Measurements from ENCODE around the gene FAM83F. TPM values are rescaled to one million over a fixed set of nuclear protein-coding genes. Genes with fewer than 3 reads are reported as not detected.

FAM83F gene
- total RNA-seq, 1 donor from 2014 or later: 0.23 TPM

- Mint-ChIP-seq H3K27ac (no peak overlapping the region), H3K4me1 (peaks cover 5% of the 10 kb centered on the region), H3K27me3 (no peaks in the 10 kb centered on the region), H3K9me3 (no peaks in the 10 kb centered on the region), H3K4me3 (no peak overlapping the region), H3K36me3 (ENCODE audit: low read depth) (no peaks in the 10 kb centered on the region)
- no peak for DNase-seq
- intact Hi-C loops (cut with micrococcal nuclease): no loop called here
Measured at GRCh38 chr22:40070701-40071100, 75.9 kb downstream of the FAM83F start.

GRCh38 chr22:40071720-40072119 lies 77.0 kb downstream of the FAM83F start:
- Mint-ChIP-seq H3K27ac (no peak overlapping the region), H3K4me1 (peaks cover 9% of the 10 kb centered on the region), H3K4me3 (no peak overlapping the region), H3K27me3 (no peaks in the 10 kb centered on the region), H3K36me3 (ENCODE audit: low read depth) (no peaks in the 10 kb centered on the region), H3K9me3 (no peaks in the 10 kb centered on the region)
- no peak for DNase-seq
- intact Hi-C loops (cut with micrococcal nuclease): no loop called here

GRCh38 chr22:40076702-40077645 lies 82.2 kb downstream of the FAM83F start:
- intact Hi-C loops (cut with micrococcal nuclease): no loop called here
- no peaks in the 10 kb centered on the region for H3K9me3 Mint-ChIP-seq
- peaks cover 11% of the 10 kb centered on the region for H3K4me1 Mint-ChIP-seq
- DNase-seq: no peak
- no peaks in the 10 kb centered on the region for H3K36me3 Mint-ChIP-seq (ENCODE audit: low read depth)
- no peaks in the 10 kb centered on the region for H3K27me3 Mint-ChIP-seq
- H3K27ac Mint-ChIP-seq: no peak overlapping the region
- no peak overlapping the region for H3K4me3 Mint-ChIP-seq

GRCh38 chr22:40077646-40078016 lies 82.9 kb downstream of the FAM83F start:
- Mint-ChIP-seq H3K4me1 (peaks cover 11% of the 10 kb centered on the region), H3K27ac (no peak overlapping the region), H3K27me3 (no peaks in the 10 kb centered on the region), H3K4me3 (no peak overlapping the region), H3K36me3 (ENCODE audit: low read depth) (no peaks in the 10 kb centered on the region), H3K9me3 (no peaks in the 10 kb centered on the region)
- no peak for DNase-seq
- intact Hi-C loops (cut with micrococcal nuclease): no loop called here

GRCh38 chr22:40081662-40082061 lies 86.9 kb downstream of the FAM83F start:
- no peak for DNase-seq
- Mint-ChIP-seq H3K4me1 (peaks cover 7% of the 10 kb centered on the region), H3K4me3 (no peak overlapping the region), H3K27ac (no peak overlapping the region), H3K9me3 (no peaks in the 10 kb centered on the region), H3K27me3 (no peaks in the 10 kb centered on the region), H3K36me3 (ENCODE audit: low read depth) (no peaks in the 10 kb centered on the region)
- intact Hi-C loops (cut with micrococcal nuclease): no loop called here

GRCh38 chr22:40082184-40082583 lies 87.4 kb downstream of the FAM83F start:
- H3K27ac Mint-ChIP-seq: no peak overlapping the region
- H3K36me3 Mint-ChIP-seq (ENCODE audit: low read depth): no peaks in the 10 kb centered on the region
- peaks cover 3% of the 10 kb centered on the region for H3K4me1 Mint-ChIP-seq
- H3K4me3 Mint-ChIP-seq: no peak overlapping the region
- no peaks in the 10 kb centered on the region for H3K27me3 Mint-ChIP-seq
- H3K9me3 Mint-ChIP-seq: no peaks in the 10 kb centered on the region
- no peak for DNase-seq
- intact Hi-C loops (cut with micrococcal nuclease): no loop called here

GRCh38 chr22:40083794-40084193 lies 89.0 kb downstream of the FAM83F start:
- peaks cover 5% of the 10 kb centered on the region for H3K4me1 Mint-ChIP-seq
- intact Hi-C loops (cut with micrococcal nuclease): no loop called here
- H3K27ac Mint-ChIP-seq: no peak overlapping the region
- H3K4me3 Mint-ChIP-seq: no peak overlapping the region
- H3K27me3 Mint-ChIP-seq: no peaks in the 10 kb centered on the region
- no peaks in the 10 kb centered on the region for H3K9me3 Mint-ChIP-seq
- no peak for DNase-seq
- H3K36me3 Mint-ChIP-seq (ENCODE audit: low read depth): no peaks in the 10 kb centered on the region

- no peak overlapping the region for H3K27ac Mint-ChIP-seq
- no peaks in the 10 kb centered on the region for H3K9me3 Mint-ChIP-seq
- no peaks in the 10 kb centered on the region for H3K27me3 Mint-ChIP-seq
- intact Hi-C loops (cut with micrococcal nuclease): no loop called here
- H3K4me1 Mint-ChIP-seq: peaks cover 5% of the 10 kb centered on the region
- DNase-seq: no peak
- no peaks in the 10 kb centered on the region for H3K36me3 Mint-ChIP-seq (ENCODE audit: low read depth)
- H3K4me3 Mint-ChIP-seq: no peak overlapping the region
Measured at GRCh38 chr22:40084246-40084645, 89.5 kb downstream of the FAM83F start.

- Mint-ChIP-seq H3K36me3 (ENCODE audit: low read depth) (no peaks in the 10 kb centered on the region), H3K27ac (no peak overlapping the region), H3K9me3 (no peaks in the 10 kb centered on the region), H3K4me3 (no peak overlapping the region), H3K4me1 (peaks cover 21% of the 10 kb centered on the region), H3K27me3 (no peaks in the 10 kb centered on the region)
- DNase-seq: no peak
- intact Hi-C loops (cut with micrococcal nuclease): no loop called here
Measured at GRCh38 chr22:40088818-40089217, 94.1 kb downstream of the FAM83F start.

Other genes starting within 250 kb of the FAM83F start
- 0.09 and 0.56 TPM in 2 replicates for gene ENTHD1, start 101.2 kb upstream of the FAM83F start, total RNA-seq
- gene GRAP2, start 93.9 kb upstream of the FAM83F start, total RNA-seq: 34.4 and 38.4 TPM in 2 replicates
- gene TMA7B, start 34.6 kb upstream of the FAM83F start, total RNA-seq: 0.90 and 0.96 TPM in 2 replicates
- gene TNRC6B, start 183.0 kb downstream of the FAM83F start, total RNA-seq: 27.3 and 31.3 TPM in 2 replicates